ENCODE data around the gene SHB. TPM values are rescaled to one million over a fixed set of nuclear protein-coding genes. Genes with fewer than 3 reads are reported as not detected.

Gene SHB
- total and polyA plus RNA-seq, 2 of the 8 experiments (the other 6 are each of a cell fraction or from before 2014, with no cell fraction given) = 4.1 to 12.6 TPM

GRCh38 chr9:37944266-37944650 is 124.8 kb downstream of the SHB start (continued):
- TF ChIP-seq KDM4A (IDR thresholded peaks at IDR 0.05; ENCODE audit: low read depth, low read length, severe bottlenecking) (no peak), POU5F1 (IDR thresholded peaks at IDR 0.05; ENCODE audit: low read depth, low read length) (no peak), RFX5 (IDR thresholded peaks at IDR 0.05; ENCODE audit: borderline replicate concordance, low read depth, low read length) (no peak)
- TF ChIP-seq, protein P1, sequence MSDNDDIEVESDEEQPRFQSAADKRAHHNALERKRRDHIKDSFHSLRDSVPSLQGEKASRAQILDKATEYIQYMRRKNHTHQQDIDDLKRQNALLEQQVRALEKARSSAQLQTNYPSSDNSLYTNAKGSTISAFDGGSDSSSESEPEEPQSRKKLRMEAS (IDR thresholded peaks at IDR 0.05) = no peak
